IMR-90 (cell line): Measurements from ENCODE around the gene LRP1B.

Experiments used
- BHLHE40 ChIP-seq: fragments of 150-350 bp; IDR thresholded peaks from 2 replicates; pipeline ENCODE4 v1.6.1; 2016; ENCODE audit warnings: mild to moderate bottlenecking, low read depth, low read length
- CEBPB ChIP-seq: IDR thresholded peaks from 2 replicates; pipeline ENCODE4 v1.6.1; 2012; ENCODE audit warnings: low read depth, low read length, improper control_type of control experiment
- MAFK ChIP-seq: IDR thresholded peaks from 2 replicates; pipeline ENCODE4 v1.6.1; 2012; ENCODE audit warnings: low read depth, low read length, improper control_type of control experiment
- MAZ ChIP-seq: IDR thresholded peaks from 2 replicates; pipeline ENCODE4 v1.6.1; 2012; ENCODE audit warnings: low read depth, mild to moderate bottlenecking, low read length, improper control_type of control experiment, moderate library complexity, borderline replicate concordance
- MXI1 ChIP-seq: IDR thresholded peaks from 2 replicates; pipeline ENCODE4 v1.6.1; 2012; ENCODE audit warnings: low read depth, mild to moderate bottlenecking, low read length, moderate library complexity, borderline replicate concordance
- NFE2L2 ChIP-seq: fragments of 150-350 bp; IDR thresholded peaks from 2 replicates; pipeline ENCODE4 v1.6.1; 2016; ENCODE audit warnings: low read depth, mild to moderate bottlenecking, low read length
- POLR2A ChIP-seq: IDR thresholded peaks from 2 replicates; pipeline ENCODE4 v1.6.1; 2012; ENCODE audit warnings: mild to moderate bottlenecking, low read depth, low read length
- RAD21 ChIP-seq: IDR thresholded peaks from 2 replicates; pipeline ENCODE4 v1.6.1; 2012; ENCODE audit warnings: low read length, improper control_type of control experiment
- RCOR1 ChIP-seq: IDR thresholded peaks from 2 replicates; pipeline ENCODE4 v1.6.1; 2012; ENCODE audit warnings: mild to moderate bottlenecking, low read length, improper control_type of control experiment; ENCODE audit not compliant: insufficient replicate concordance
- RFX5 ChIP-seq: IDR thresholded peaks from 2 replicates; pipeline ENCODE4 v1.8.0; 2012; ENCODE audit warnings: low read depth, mild to moderate bottlenecking, low read length, moderate library complexity
- SMC3 ChIP-seq: fragments of 150-350 bp; IDR thresholded peaks from 2 replicates; pipeline ENCODE4 v1.6.1; 2016; ENCODE audit warnings: low read depth, mild to moderate bottlenecking, antibody characterized with exemption, low read length, moderate library complexity
- USF2 ChIP-seq: fragments of 150-350 bp; IDR thresholded peaks from 2 replicates; pipeline ENCODE4 v1.6.1; 2017; ENCODE audit warnings: mild to moderate bottlenecking, antibody characterized with exemption, low read length, low read depth
- TF ChIP-seq, protein P1 (sequence below): conservative IDR thresholded peaks from 2 replicates; pipeline ENCODE4 v1.5.1; 2012; ENCODE audit warnings: mild to moderate bottlenecking, low read depth, low read length, improper control_type of control experiment
- TF ChIP-seq, protein P2 (sequence below): fragments of 150-350 bp; IDR thresholded peaks from 2 replicates; pipeline ENCODE4 v1.6.1; 2016; ENCODE audit warnings: low read depth, mild to moderate bottlenecking, low read length, moderate library complexity, borderline replicate concordance

DNA sequence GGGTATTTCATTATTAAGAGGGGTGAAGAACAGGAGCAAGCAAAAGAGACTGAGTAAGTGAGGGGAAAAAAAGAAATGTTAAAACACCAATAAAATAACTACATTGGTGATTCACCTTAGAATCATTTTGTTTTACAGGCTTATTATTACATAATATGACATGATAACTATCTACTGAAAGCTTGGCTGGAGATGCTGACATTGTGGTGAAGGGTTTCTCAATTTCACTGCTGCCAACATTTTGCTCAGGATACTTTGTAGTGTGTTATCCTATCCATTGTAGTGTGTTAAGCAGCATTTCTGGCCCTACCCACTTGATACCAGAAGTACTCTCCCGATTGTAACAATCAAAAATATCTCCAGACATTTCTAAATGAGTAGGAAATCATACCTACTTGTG is 1786.0 kb downstream of the LRP1B start:
- TF ChIP-seq SMC3 (no peak), CEBPB (no peak), MAFK (no peak), RAD21 (no peak), POLR2A (no peak), RFX5 (no peak), RCOR1 (no peak), MXI1 (no peak), BHLHE40 (no peak), NFE2L2 (no peak), USF2 (no peak), MAZ (no peak)
- TF ChIP-seq, protein P1, sequence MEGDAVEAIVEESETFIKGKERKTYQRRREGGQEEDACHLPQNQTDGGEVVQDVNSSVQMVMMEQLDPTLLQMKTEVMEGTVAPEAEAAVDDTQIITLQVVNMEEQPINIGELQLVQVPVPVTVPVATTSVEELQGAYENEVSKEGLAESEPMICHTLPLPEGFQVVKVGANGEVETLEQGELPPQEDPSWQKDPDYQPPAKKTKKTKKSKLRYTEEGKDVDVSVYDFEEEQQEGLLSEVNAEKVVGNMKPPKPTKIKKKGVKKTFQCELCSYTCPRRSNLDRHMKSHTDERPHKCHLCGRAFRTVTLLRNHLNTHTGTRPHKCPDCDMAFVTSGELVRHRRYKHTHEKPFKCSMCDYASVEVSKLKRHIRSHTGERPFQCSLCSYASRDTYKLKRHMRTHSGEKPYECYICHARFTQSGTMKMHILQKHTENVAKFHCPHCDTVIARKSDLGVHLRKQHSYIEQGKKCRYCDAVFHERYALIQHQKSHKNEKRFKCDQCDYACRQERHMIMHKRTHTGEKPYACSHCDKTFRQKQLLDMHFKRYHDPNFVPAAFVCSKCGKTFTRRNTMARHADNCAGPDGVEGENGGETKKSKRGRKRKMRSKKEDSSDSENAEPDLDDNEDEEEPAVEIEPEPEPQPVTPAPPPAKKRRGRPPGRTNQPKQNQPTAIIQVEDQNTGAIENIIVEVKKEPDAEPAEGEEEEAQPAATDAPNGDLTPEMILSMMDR = no peak
- TF ChIP-seq, protein P2, sequence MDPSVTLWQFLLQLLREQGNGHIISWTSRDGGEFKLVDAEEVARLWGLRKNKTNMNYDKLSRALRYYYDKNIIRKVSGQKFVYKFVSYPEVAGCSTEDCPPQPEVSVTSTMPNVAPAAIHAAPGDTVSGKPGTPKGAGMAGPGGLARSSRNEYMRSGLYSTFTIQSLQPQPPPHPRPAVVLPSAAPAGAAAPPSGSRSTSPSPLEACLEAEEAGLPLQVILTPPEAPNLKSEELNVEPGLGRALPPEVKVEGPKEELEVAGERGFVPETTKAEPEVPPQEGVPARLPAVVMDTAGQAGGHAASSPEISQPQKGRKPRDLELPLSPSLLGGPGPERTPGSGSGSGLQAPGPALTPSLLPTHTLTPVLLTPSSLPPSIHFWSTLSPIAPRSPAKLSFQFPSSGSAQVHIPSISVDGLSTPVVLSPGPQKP = no peak
